Measurements from ENCODE around the gene WASHC2A.
"Not testable (repeated sequence)": the region's sequence is repeated elsewhere in the genome, so short reads cannot be mapped to it uniquely, and the experiment has no call there.

GRCh38 chr10:50126765-50127164 lies 59.0 kb downstream of the WASHC2A start:
- not testable (repeated sequence) for TF ChIP-seq CTCF (conservative IDR thresholded peaks at IDR 0.05; ENCODE audit: low read depth, low read length); EZH2 (IDR thresholded peaks at IDR 0.05; ENCODE audit: borderline replicate concordance, low read depth, low read length, poor library complexity, severe bottlenecking)
